Transverse colon (tissue), 4 donors: ENCODE results near the gene TOP2B. TPM values are rescaled to one million over a fixed set of nuclear protein-coding genes. Genes with fewer than 3 reads are reported as not detected.

ENCODE experiments used
- DNase-seq: peaks from one replicate; pipeline ENCODE4 v3.0.0-alpha.2; 2019
- H3K27ac ChIP-seq, 4 donors: fragments of 200-600 bp; sonication (generic); 2 replicates each; pipeline ENCODE4 v1.5.1; 2016 to 2018; ENCODE audit warnings: inconsistent platforms in 4 of 4
- H3K27me3 ChIP-seq: fragments of 200-600 bp; sonication (generic); 2 replicates; pipeline ENCODE4 v1.5.1; 2017; ENCODE audit warnings: inconsistent platforms
- H3K36me3 ChIP-seq, 4 donors: fragments of 200-600 bp; sonication (generic); 2 replicates each; pipeline ENCODE4 v1.5.1; 2017 to 2019; ENCODE audit warnings: inconsistent platforms in 4 of 4
- H3K4me1 ChIP-seq, 4 donors: fragments of 200-600 bp; sonication (generic); 2 replicates each; pipeline ENCODE4 v1.5.1; 2017 to 2020; ENCODE audit warnings: inconsistent platforms in 4 of 4
- H3K4me3 ChIP-seq, 4 donors: fragments of 200-600 bp; sonication (generic); 1 replicate in 1 of 4; 2 replicates in 3 of 4; pipeline versions ENCODE4 v1.5.1 to v1.6.1; 2017 to 2019; ENCODE audit warnings: inconsistent platforms in 4 of 4
- H3K9me3 ChIP-seq, 2 donors: fragments of 200-600 bp; sonication (generic); 2 replicates each; pipeline ENCODE4 v1.5.1; 2017 to 2019; ENCODE audit warnings: inconsistent platforms in 2 of 2
- CTCF ChIP-seq, 5 experiments: fragments of 200-600 bp in 3 of 5; fragments of 450-650 bp in 2 of 5; sonication (generic) in 3 of 5; IDR thresholded peaks; 1 replicate in 2 of 5; 2 replicates in 3 of 5; pipeline ENCODE4 v1.5.1; 2016 to 2017; ENCODE audit warnings: antibody characterized with exemption in 5 of 5, inconsistent platforms in 3 of 5, mild to moderate bottlenecking in 2 of 5, moderate library complexity in 1 of 5
- EP300 ChIP-seq: sonication (generic); formaldehyde crosslinking; IDR thresholded peaks from one replicate; pipeline ENCODE4 v1.6.1; 2017; ENCODE audit warnings: antibody characterized with exemption, low read depth
- POLR2A ChIP-seq: fragments of 450-650 bp; IDR thresholded peaks from one replicate; pipeline ENCODE4 v1.6.1; 2016; ENCODE audit warnings: antibody characterized with exemption, mild to moderate bottlenecking, moderate library complexity
- POLR2AphosphoS5 ChIP-seq, 3 donors: sonication (generic); formaldehyde crosslinking; IDR thresholded peaks; one replicate each; pipeline ENCODE4 v1.6.1; 2016; ENCODE audit warnings: antibody characterized with exemption in 3 of 3
- WGBS, 2 donors: methylation state at CpG; one replicate each; pipeline ENCODE4 v1.1.5; 2018; ENCODE audit warnings: low coverage in 1 of 2; 5-methylcytosine and 5-hydroxymethylcytosine counted together
- in situ Hi-C, 4 donors: fragments of 200-750 bp; cut with MboI; loops; one replicate each; pipeline versions ENCODE4 v1.15.0 to v1.15.1; 2017; ENCODE audit warnings: low sequenced_read_pairs in 3 of 4, low pct_ligation_motif_present in 1 of 4, low pct_unique_long_range_greater_than_20kb in 1 of 4
- intact Hi-C: fragments of 100-400 bp; cut with DNase I; formaldehyde crosslinking; loops from one replicate; pipeline ENCODE4 v1.15.1; 2023; ENCODE audit warnings: low total_unique reads
- total RNA-seq, 4 donors: library from RNA; depleted of rRNA; stranded (reverse); fragments of >200 nt; gene quantifications; one replicate each; pipeline ENCODE4 v1.1.0, GENCODE V29; 2016

Gene TOP2B
- total RNA-seq, 4 donors from 2014 or later: 37.4 to 104 (median 71.5) TPM

DNA sequence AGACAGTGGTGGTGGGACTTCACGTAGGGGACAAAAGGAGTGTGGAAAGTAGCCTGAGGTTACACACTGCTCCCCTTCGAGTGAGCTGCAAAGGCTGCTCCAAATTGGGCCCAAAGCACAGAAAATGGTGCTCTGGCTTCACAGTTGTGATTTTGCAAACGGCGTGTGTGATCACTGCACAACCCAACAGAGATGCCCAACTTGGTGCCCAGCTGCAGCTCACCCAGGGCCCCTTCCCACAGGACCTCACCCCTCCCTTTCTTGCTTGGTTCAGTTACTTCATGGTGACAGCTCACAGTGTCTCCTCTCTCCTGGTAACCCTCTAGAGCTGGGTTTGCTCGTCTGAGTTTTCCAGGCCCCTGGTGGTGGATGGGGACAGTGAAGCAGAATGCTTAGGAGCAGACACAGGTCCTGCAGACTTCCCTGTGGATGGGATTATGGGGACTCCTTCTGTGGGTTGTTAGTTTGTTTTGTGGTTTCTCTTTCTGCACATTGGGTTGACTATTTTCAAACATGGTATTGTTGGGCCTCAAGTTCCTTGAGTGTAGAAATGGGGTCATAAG lies 98.3 kb downstream of the TOP2B start:
- H3K36me3 ChIP-seq: no peaks in the 10 kb centered on the region
- WGBS, 2 donors: 84% methylated on average over 5 of the region's 5 CpGs; no CpG with 5 or more reads in 1 of the 2 donors
- in situ Hi-C loops: no loop called here

GRCh38 chr3:25565807-25566206 lies 98.9 kb downstream of the TOP2B start:
- Histone ChIP-seq H3K4me1 (no peaks in the 10 kb centered on the region), H3K4me3 (no peak overlapping the region), H3K27ac (no peak overlapping the region), H3K27me3 (no peaks in the 10 kb centered on the region), H3K9me3 (no peaks in the 10 kb centered on the region), H3K36me3 (no peaks in the 10 kb centered on the region)
- intact Hi-C loops: no loop called here
- TF ChIP-seq POLR2AphosphoS5 (IDR thresholded peaks at IDR 0.05) (no peak), POLR2A (no peak), CTCF (IDR thresholded peaks at IDR 0.05) (no peak), EP300 (no peak)
- WGBS, 2 donors: 90 to 91% methylated on average over 4 to 7 of the region's 7 CpGs
- in situ Hi-C loops: no loop called here
- DNase-seq: no peak

More for the DNA sequence above, 98.3 kb downstream of the TOP2B start:
- Histone ChIP-seq H3K27ac (no peak overlapping the region), H3K4me1 (no peaks in the 10 kb centered on the region), H3K9me3 (no peaks in the 10 kb centered on the region), H3K27me3 (no peaks in the 10 kb centered on the region), H3K4me3 (no peak overlapping the region)
- no peak for DNase-seq
- intact Hi-C loops: no loop called here
- TF ChIP-seq POLR2A (no peak), CTCF (IDR thresholded peaks at IDR 0.05) (no peak), POLR2AphosphoS5 (IDR thresholded peaks at IDR 0.05) (no peak), EP300 (no peak)

- 76 to 78% methylated on average over 2 to 4 of the region's 4 CpGs for WGBS, 2 donors
- H3K36me3 ChIP-seq: no peaks in the 10 kb centered on the region
- DNase-seq: no peak
- no peak overlapping the region for H3K27ac ChIP-seq
- H3K4me3 ChIP-seq: no peak overlapping the region
- in situ Hi-C loops: no loop called here
- no peaks in the 10 kb centered on the region for H3K27me3 ChIP-seq
- TF ChIP-seq EP300: no peak
- TF ChIP-seq CTCF (IDR thresholded peaks at IDR 0.05): no peak
- no peak for TF ChIP-seq POLR2A
- TF ChIP-seq POLR2AphosphoS5 (IDR thresholded peaks at IDR 0.05): no peak
- no peaks in the 10 kb centered on the region for H3K9me3 ChIP-seq
- intact Hi-C loops: no loop called here
- H3K4me1 ChIP-seq: no peaks in the 10 kb centered on the region
Measured at GRCh38 chr3:25564075-25564474, 100.6 kb downstream of the TOP2B start.

- Histone ChIP-seq H3K27me3 (no peaks in the 10 kb centered on the region), H3K36me3 (no peaks in the 10 kb centered on the region), H3K4me1 (no peaks in the 10 kb centered on the region), H3K27ac (no peak overlapping the region), H3K4me3 (no peak overlapping the region), H3K9me3 (no peaks in the 10 kb centered on the region)
- intact Hi-C loops: no loop called here
- TF ChIP-seq EP300 (no peak), CTCF (IDR thresholded peaks at IDR 0.05) (no peak), POLR2A (no peak), POLR2AphosphoS5 (IDR thresholded peaks at IDR 0.05) (no peak)
- 78 to 90% methylated on average over 1 of the region's 1 CpG for WGBS, 2 donors
- in situ Hi-C loops: no loop called here
- DNase-seq: no peak
Measured at GRCh38 chr3:25563601-25564000, 101.1 kb downstream of the TOP2B start.
